TTC549 (cell line): ENCODE results near the gene FRMPD4.

Source experiments
- FAIRE-seq: peaks from 2 replicates; lab custom pipeline; 2012; peaks lifted over from hg19 to GRCh38; lab: Jason Lieb, UNC

FRMPD4 gene

DNA sequence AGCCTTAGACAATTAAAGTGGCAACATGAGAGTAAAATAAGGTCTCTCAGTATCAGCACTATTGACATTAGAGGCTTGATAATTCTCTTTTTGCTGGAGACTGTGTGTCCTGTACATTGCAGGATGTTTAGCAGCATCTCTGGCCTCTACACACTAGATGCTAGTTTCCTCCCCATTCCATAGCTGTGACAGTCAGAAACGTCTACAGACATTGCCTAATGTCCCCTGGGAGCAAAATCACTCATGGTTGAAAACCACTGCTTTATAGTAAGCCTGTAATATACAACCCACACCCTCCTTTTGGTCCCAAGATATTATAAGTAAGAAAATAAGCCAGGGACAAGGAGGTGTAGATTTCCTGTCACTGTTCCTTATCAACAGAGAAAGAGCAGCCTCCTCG is 166.0 kb downstream of the FRMPD4 start:
- FAIRE-seq, result no peak

DNA sequence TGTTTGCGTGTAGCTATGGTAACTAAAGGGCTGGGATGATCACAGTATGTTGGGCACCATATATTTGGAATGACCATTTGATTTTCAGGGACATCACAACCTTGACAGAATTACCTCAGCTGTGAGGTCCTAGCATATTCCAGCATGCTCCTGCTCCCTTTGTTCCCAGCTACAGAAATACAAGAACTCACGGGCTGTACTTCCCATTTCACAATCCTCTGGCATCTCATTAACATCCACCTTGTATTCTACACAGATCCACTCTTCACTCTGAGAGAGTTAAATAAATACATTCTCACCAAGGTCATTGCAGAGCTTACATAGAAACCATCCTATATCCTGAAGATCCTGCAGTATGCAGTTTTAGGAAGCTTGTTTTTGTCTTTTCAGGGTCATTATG is 169.7 kb downstream of the FRMPD4 start:
- no peak for FAIRE-seq

- FAIRE-seq, result no peak
These were observed 170.1 kb downstream of the FRMPD4 start for GRCh38 chrX:12308420-12308819.

DNA sequence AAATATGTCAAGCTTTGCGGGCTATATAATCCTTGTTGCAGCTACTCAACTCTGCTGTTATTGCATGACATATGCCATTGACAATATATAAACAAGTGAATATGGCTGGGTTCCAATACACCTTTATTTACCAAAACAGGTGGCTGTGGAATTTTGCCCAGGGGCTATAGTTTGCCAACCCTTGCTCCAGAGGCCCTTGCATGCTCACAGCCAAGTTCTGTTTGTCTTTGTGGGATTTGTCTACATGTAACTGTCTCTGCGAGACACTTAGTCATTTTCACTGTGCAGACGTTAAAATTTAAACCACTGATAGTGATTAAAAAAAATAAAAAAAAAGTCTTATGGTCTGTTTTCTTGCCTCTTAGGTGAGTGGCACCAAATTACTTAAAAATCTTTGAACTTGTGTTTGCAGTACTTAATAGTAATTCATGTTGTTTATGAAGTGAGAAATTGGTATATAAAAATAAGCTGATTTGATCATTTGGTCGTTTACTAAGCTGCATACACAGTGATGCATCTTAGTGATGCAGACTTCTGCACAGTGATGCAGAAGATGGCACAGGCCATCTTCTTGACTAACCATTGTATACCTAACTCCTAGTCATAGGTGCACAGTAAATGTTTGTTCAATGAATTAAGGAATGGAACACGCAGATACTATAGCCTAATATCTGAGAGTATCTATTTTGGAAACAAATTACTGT is 170.9 kb downstream of the FRMPD4 start:
- FAIRE-seq, result no peak

GRCh38 chrX:12309744-12310076 is 171.4 kb downstream of the FRMPD4 start:
- FAIRE-seq, result no peak

GRCh38 chrX:12314651-12315050 is 176.4 kb downstream of the FRMPD4 start:
- no peak for FAIRE-seq

GRCh38 chrX:12315526-12315925 is 177.3 kb downstream of the FRMPD4 start:
- no peak for FAIRE-seq

GRCh38 chrX:12319003-12319519 is 180.8 kb downstream of the FRMPD4 start:
- no peak for FAIRE-seq

GRCh38 chrX:12319992-12320391 is 181.7 kb downstream of the FRMPD4 start:
- no peak for FAIRE-seq

DNA sequence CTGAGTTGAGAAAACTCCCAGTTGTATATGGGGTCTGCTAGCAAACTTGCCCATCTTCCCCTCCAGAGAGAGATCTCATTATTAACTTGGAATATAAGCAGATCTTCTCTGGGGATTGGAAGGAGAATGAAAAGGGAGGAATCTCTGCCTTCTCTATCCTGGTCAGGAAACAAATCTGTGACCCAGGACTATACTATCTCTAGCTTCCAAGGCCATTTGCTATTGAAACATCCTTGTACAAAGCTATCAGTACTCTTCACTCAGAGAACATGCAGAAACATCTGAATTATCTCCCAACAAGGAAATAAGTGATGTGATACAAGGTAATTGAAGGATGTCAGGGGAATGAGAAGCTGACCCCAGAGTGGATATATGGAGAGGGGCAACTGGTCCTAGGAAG is 183.8 kb downstream of the FRMPD4 start:
- FAIRE-seq, result no peak

GRCh38 chrX:12325171-12325570 is 186.9 kb downstream of the FRMPD4 start:
- FAIRE-seq, result no peak

DNA sequence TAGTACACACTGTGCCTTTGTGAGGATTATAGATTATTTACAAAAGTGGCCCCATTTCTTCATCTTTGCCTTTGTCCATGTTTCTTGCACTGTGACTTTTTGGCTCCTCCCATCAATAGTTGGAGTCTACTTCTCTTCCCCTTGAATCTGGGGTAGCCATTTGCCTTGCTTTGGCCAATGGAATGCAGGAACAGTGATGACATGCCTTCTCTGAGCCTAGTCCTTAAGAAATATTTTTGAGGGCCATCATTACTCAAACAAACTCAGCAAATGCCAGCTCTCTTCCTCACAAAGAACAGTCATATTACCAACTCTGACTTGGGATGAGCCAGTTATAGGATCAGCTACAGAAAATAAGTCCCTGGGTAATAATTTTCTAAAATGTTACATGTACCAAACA is 189.6 kb downstream of the FRMPD4 start:
- FAIRE-seq, result no peak

DNA sequence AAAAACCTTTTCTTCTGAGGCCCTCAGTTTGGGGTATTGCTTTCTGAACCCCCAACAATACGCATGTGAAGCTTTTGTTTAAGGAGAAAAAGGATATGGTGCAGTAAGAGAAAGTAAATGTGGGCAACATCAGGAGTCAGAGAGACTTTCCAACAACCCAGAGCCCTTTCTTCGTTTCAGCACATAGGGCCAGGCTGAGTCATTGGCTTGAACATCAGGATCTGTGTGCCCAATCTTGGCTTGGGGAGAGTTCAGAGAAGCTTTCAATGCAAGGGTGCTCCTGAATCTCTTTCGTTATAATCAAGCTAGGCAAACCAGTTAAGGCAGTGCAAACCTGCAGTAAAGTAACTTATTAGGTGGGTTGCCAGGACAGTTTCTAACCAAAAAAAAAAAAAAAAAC is 191.2 kb downstream of the FRMPD4 start:
- no peak for FAIRE-seq

GRCh38 chrX:12330841-12331240 is 192.6 kb downstream of the FRMPD4 start:
- no peak for FAIRE-seq

GRCh38 chrX:12332786-12333347 is 194.6 kb downstream of the FRMPD4 start:
- no peak for FAIRE-seq

DNA sequence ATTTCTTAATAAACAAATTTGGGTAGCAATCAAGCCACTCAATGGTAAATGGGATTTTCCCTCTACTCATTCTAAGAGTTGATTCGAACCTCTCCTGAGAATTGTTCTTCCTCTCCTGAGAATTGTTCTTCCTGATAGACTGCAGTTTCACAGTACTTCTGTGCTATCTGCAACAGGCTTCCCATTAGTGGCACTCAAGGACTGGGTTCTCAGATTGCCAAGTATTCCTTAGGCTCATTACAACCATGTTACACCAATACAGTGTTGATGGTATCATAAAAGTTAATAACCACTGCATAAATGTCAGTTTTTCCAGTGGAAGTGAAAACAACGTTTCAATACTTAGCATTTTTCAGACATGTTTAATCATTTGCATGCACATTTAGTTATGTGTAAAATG is 201.6 kb downstream of the FRMPD4 start:
- no peak for FAIRE-seq

GRCh38 chrX:12344954-12345353 is 206.7 kb downstream of the FRMPD4 start:
- FAIRE-seq, result no peak

DNA sequence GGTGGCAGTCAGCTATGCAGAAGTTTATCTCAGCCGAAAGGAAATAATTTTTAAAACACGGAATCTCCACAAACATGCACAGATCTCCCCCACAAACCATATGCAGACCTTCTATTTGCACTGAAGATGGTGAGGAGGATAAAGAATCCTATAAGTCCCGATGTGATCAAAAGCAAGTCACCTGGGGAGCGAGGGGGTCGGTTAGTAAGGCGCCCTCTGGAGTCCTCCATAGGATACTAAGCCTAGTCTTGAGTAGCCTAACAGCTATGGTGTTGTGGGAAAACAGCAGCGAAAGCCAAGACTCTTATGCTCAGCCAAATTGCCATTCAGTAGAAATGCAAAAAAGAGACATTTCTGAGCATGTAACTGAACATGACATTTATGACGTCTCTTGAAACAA is 210.9 kb downstream of the FRMPD4 start:
- FAIRE-seq, result no peak

DNA sequence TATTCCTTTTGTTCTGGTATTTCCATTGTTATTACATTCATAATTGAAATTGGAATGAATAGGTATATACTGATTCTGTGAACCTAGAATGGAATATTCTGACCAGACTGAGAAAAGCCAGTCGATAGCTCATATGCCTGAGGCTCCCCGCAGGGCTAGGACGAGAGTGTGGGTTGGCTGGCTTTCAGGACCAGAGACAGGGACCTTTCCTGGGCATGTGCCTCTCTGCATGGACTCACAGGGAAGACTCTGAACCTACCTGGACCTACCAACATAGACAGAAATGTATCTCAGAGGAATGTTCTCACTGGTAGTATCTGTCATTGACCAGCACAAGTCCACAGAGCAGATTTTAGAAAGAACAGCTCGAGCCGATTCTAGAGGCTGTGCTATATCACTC is 214.6 kb downstream of the FRMPD4 start:
- FAIRE-seq, result no peak

GRCh38 chrX:12360383-12360782 is 222.1 kb downstream of the FRMPD4 start:
- FAIRE-seq, result no peak

DNA sequence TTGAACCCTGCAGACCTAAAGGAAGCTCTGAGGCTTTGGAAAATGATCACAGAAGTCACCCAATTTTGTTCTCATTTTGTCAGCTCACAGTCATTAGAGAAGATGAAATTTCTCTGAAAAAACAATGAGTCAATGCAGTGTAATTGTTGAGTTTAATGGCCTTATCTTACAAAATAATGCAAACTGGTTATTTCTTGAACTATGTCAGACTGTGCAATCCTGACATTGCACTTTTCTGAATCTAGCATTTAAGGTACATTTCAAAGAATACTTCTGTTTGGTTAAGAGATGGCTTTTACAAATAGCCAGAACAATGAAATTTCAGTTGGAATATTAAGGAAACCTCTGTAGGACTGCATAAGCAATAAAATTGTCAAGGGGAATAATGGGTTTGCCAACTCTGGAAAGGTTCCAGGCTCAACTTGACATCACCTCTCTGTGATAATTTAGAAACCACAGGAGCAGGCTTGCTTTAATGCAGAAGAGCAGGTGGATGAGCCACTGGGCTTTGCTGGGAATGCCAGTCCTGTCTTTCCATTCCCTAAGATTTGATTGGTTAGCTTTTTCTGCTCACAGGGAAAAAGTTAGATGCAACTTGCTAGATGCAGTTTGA is 222.8 kb downstream of the FRMPD4 start:
- FAIRE-seq, result no peak

DNA sequence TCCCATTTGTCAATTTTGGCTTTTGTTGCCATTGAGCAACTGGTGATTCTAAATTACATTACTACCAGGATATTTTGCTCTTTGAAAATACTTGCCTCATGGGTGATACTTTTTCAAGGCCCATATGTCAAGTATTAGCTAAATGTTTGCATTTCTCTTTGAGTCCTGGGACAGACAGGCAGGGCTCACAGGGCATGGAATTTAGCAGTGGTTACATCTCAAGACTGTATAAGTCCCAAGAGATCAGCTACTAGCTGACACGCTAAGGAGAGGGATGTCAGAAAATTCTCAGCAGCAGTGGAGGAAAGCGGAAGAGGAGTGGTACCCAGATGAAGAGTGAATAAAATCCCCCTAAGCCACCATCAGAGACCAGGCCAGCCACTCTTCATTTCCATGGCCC is 224.9 kb downstream of the FRMPD4 start:
- no peak for FAIRE-seq

GRCh38 chrX:12366440-12366839 is 228.2 kb downstream of the FRMPD4 start:
- no peak for FAIRE-seq

GRCh38 chrX:12367254-12367653 is 229.0 kb downstream of the FRMPD4 start:
- no peak for FAIRE-seq
